GM18909 (cell line): ENCODE measurements around the gene TBC1D3C.
"Not testable (repeated sequence)": the region's sequence is repeated elsewhere in the genome, so short reads cannot be mapped to it uniquely, and the experiment has no call there.

Source experiments
- ATAC-seq: cut with Tn5 transposase; IDR thresholded peaks from one replicate; pipeline ENCODE4 v1.9.1; 2021; ENCODE audit warnings: mild to moderate bottlenecking; ENCODE audit not compliant: unreplicated experiment, poor library complexity

The TBC1D3C gene

DNA sequence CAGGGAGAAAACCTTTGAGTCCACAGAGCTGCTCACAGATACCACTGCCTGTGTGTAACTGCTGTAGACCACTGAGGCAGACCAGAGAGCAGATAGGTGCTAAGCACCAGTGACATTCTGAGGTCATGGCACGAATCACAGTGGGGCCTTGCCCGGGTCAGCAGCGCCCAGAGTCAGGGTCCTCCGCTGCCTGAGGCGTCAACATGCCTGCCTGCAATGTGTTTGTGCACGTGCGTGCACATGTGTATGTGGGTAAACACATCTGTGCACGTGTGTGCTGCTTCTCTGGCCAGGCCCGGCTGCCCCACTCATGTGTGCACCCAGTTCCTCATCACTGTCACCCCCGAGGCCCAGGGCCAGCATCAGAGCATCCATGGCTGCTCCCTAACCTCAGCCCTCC is at the start of gene TBC1D3C:
TSS of gene TBC1D3C (minus strand) at position 101 of the 400 bp plus-strand sequence. CDS start 1,568 bp downstream, outside the sequence.
- ATAC-seq, result not testable (repeated sequence)

DNA sequence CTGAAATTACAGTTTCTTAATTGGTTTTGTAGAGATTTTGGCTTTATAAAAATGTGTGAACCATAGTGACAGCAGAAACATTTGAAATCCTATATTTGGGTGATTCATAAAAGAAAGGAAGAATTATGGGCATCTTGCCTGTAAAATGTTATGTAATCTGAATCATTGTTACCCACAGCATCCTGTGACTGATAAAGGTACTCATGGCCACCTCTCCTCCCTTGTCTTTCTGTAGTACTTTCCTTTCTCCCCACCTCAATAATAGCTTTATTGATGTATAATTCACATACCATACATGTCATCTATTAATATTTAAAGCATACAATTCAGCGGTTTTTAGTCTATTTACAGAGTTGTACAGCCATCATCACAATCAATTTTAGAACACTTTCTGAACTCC is 30.8 kb upstream of the TBC1D3C start:
- ATAC-seq, result not testable (repeated sequence)

DNA sequence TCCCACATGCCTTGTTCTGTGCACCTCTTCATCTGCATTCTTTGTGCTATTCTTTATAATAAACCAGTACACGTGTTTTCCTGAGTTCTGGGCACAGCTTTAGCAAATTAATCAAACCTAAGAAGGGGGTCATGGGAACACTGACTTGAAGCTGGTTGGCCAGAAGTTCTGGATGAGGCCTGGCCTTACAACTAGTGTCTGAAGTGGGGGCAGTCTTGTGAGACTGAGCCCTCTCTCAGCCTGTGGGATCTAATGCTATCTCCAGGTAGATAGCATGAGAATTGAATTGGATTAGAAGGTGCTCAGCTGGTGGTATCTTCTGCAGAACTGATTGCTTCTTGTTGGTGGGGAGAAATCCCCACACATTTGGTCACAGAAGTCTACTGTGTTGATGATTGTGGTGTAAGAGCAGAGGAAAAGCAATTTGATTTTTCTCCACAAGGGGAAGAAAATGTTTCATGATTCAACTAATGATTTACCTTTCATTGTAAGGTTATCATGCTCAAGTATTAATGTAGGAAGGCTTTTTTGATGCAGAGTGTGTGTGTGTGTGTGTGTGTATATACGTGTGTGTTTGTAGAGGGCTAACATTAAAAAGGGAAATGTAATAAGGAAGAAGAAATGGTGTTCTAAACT is 25.7 kb upstream of the TBC1D3C start:
- not testable (repeated sequence) for ATAC-seq

DNA sequence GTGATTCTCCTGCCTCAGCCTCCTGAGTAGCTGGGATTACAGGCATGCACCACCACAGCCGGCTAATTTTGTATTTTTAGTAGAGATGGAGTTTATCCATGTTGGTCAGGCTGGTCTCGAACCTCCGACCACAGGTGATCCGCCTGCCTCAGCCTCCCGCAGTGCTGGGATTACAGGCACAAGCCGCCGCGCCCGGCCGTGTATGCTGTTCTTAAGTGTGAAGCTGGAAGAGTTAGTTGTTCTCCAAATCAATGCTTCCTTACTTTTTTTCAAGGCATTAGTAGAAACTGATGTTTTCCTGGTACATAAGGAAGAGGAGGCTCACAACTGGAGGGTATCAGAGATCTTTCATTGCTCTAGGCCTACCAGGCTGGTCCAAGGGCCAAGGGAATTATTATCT is 19.7 kb upstream of the TBC1D3C start:
- ATAC-seq, result not testable (repeated sequence)

DNA sequence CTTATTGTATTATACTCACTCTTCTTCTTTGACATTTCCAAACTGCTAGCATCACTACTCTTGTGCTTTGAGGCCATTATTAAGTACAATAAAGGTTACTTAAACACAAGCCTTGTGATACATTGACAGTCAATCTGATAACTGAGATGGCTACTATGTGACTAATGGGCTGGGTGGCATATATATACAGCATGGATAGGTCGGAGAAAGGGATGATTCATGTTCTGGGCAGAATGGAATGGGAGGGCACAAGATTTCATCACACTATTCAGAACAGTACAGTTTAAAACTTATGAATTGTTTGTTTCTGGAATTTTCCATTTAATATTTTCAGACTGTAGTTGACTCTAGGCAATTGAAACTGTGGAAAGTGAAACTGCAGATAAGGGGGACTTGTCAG is 18.9 kb upstream of the TBC1D3C start:
- not testable (repeated sequence) for ATAC-seq
